GM12878 (cell line): ENCODE results near the gene NHERF2. TPM values are rescaled to one million over a fixed set of nuclear protein-coding genes. Genes with fewer than 3 reads are reported as not detected.

Experiments used
- CBFB ChIP-seq: IDR thresholded peaks from 2 replicates; pipeline ENCODE4 v1.6.1; 2016; ENCODE audit warnings: antibody characterized with exemption, low read depth
- ELK1 ChIP-seq: IDR thresholded peaks from 2 replicates; pipeline ENCODE4 v1.6.1; 2012; ENCODE audit warnings: low read depth, low read length, improper control_type of control experiment
- IRF4 ChIP-seq: IDR thresholded peaks from 2 replicates; pipeline ENCODE4 v1.6.1; 2011; ENCODE audit warnings: low read depth, low read length
- IRF5 ChIP-seq: fragments of 450-650 bp; IDR thresholded peaks from 2 replicates; pipeline ENCODE4 v1.6.1; 2017; ENCODE audit warnings: borderline replicate concordance
- ZBTB11 ChIP-seq: fragments of 450-650 bp; formaldehyde crosslinking; IDR thresholded peaks from 2 replicates; pipeline ENCODE4 v1.5.0; 2022; ENCODE audit warnings: mild to moderate bottlenecking, missing genetic modification characterization
- ZZZ3 ChIP-seq: IDR thresholded peaks from 2 replicates; pipeline ENCODE4 v1.6.1; 2011; ENCODE audit warnings: low read depth; ENCODE audit not compliant: control insufficient read depth, insufficient read length
- polyA plus RNA-seq, 11 experiments: library from polyadenylated mRNA; depleted of rRNA in 4 of 11; unstranded in 6 of 11; stranded (reverse) in 5 of 11; fragments of >200 nt; fragmentation: Nextera tagmentation in 4 of 11; fragmentation: Illumina TruSeq in 1 of 11; extraction: Ambion mirVana in 4 of 11; extraction: Trizol in 1 of 11; gene quantifications; 1 replicate in 1 of 11; 2 replicates in 10 of 11; pipeline versions ENCODE4 v1.2.1 to v1.2.3, GENCODE V29; 2011 to 2016; ENCODE audit warnings: inconsistent platforms in 2 of 11, missing spikeins in 2 of 11, low read depth in 1 of 11
- total RNA-seq, 4 experiments: library from RNA; depleted of rRNA in 3 of 4; stranded (reverse); fragments of >200 nt in 3 of 4; fragmentation: Illumina TruSeq in 1 of 4; extraction: Trizol in 1 of 4; gene quantifications; 2 replicates each; pipeline versions ENCODE4 v1.2.1 to v1.2.3, GENCODE V29; 2013 to 2021

NHERF2 gene
- total and polyA plus RNA-seq, 10 of the 15 experiments (the other 5 are each of a cell fraction or from before 2014, with no cell fraction given), result 0.05 to 0.31 (median 0.08) TPM; not detected in 4

GRCh38 chr16:2066139-2066538 is 39.4 kb downstream of the NHERF2 start (continued):
- TF ChIP-seq ELK1, result no peak
- TF ChIP-seq CBFB, result no peak
- TF ChIP-seq ZBTB11 (CRISPR knock-in tag), result no peak
- TF ChIP-seq IRF4, result no peak
- no peak for TF ChIP-seq IRF5
- TF ChIP-seq ZZZ3, result no peak
